Progenitor cell of endocrine pancreas (in vitro differentiated cells): ENCODE results near the gene ADAMTS9. TPM values are rescaled to one million over a fixed set of nuclear protein-coding genes. Genes with fewer than 3 reads are reported as not detected.
A peak's percentile ranks its signal among the peaks of the same experiment; 100 is the strongest.

Experiments
- DNase-seq: peaks from one replicate; pipeline ENCODE4 v3.0.0; 2021; ENCODE audit warnings: low spot score; ENCODE audit not compliant: unreplicated experiment
- H3K27ac Mint-ChIP-seq: 2 replicates; pipeline ENCODE4 v1.8.0; 2021; ENCODE audit warnings: mild to moderate bottlenecking, moderate library complexity, mixed read lengths
- H3K27me3 Mint-ChIP-seq: 2 replicates; pipeline ENCODE4 v1.8.0; 2021; ENCODE audit warnings: mixed read lengths
- H3K36me3 Mint-ChIP-seq: 2 replicates; pipeline ENCODE4 v1.8.0; 2022; ENCODE audit warnings: mixed read lengths; ENCODE audit not compliant: insufficient read depth
- H3K4me1 Mint-ChIP-seq: 2 replicates; pipeline ENCODE4 v1.8.0; 2021; ENCODE audit warnings: low read depth, mixed read lengths
- H3K4me3 Mint-ChIP-seq: 2 replicates; pipeline ENCODE4 v1.8.0; 2021; ENCODE audit warnings: low read depth, mild to moderate bottlenecking, moderate library complexity, mixed read lengths
- H3K9me3 Mint-ChIP-seq: 2 replicates; pipeline ENCODE4 v1.8.0; 2021; ENCODE audit warnings: low read depth, mixed read lengths
- total RNA-seq: library from RNA; stranded (reverse); gene quantifications from 2 replicates; pipeline ENCODE4 v1.2.1, GENCODE V29; 2021
- TF ChIP-seq, protein P1 (sequence below): fragments of 200-600 bp; sonication (generic); IDR thresholded peaks from one replicate; pipeline ENCODE4 v1.5.0; 2021; ENCODE audit warnings: antibody characterized with exemption, mild to moderate bottlenecking; ENCODE audit not compliant: unreplicated experiment

Gene ADAMTS9
- total RNA-seq, 1 donor from 2014 or later, result 54.2 TPM

DNA sequence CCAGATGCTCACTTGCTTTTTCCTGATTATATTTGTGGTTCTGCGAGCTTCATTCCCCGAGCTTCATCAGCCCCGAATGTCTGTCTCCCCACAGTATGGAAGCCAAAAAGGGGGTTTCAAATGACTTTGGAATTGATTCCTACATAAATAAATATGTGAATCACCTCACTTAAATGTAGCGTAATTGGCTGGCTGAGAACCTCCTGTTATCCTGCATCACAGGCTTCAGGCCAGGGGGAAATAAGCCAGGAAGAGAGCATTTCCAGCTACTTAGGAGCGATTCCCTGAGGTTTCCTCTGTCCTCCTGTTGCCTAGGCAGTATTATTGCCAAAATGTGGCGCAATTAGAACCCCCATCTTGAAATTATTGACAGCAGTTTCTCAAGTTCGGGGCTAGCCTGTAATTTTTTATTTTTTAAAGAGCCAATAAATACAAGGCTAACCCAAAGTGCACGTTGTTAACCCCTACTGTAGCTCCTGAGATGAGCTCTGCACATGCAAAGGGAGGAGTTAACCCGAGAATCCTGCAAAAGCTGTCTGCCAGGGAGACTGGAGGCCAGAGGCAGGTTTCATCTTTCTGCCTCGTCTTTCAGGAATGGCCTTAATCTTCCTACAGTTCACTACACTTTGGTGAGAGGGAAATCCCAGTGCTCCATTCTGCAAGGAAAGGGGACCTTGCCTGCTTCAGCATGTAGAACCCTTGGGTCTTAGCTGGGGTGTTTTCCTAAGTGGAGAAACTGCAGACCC is 148.2 kb downstream of the ADAMTS9 start:
- H3K4me3 Mint-ChIP-seq, result no peak overlapping the region
- no peak overlapping the region for H3K27ac Mint-ChIP-seq
- H3K27me3 Mint-ChIP-seq, result no peaks in the 10 kb centered on the region
- H3K9me3 Mint-ChIP-seq, result no peaks in the 10 kb centered on the region
- DNase-seq, result no peak
- peaks cover 23% of the 10 kb centered on the region for H3K4me1 Mint-ChIP-seq
- TF ChIP-seq, protein P1, sequence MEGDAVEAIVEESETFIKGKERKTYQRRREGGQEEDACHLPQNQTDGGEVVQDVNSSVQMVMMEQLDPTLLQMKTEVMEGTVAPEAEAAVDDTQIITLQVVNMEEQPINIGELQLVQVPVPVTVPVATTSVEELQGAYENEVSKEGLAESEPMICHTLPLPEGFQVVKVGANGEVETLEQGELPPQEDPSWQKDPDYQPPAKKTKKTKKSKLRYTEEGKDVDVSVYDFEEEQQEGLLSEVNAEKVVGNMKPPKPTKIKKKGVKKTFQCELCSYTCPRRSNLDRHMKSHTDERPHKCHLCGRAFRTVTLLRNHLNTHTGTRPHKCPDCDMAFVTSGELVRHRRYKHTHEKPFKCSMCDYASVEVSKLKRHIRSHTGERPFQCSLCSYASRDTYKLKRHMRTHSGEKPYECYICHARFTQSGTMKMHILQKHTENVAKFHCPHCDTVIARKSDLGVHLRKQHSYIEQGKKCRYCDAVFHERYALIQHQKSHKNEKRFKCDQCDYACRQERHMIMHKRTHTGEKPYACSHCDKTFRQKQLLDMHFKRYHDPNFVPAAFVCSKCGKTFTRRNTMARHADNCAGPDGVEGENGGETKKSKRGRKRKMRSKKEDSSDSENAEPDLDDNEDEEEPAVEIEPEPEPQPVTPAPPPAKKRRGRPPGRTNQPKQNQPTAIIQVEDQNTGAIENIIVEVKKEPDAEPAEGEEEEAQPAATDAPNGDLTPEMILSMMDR, result no peak
- H3K36me3 Mint-ChIP-seq, result peaks cover 56% of the 10 kb centered on the region

GRCh38 chr3:64536166-64536565 is 151.6 kb downstream of the ADAMTS9 start:
- DNase-seq, result no peak
- TF ChIP-seq, protein P1, result no peak
- Mint-ChIP-seq H3K9me3 (no peaks in the 10 kb centered on the region), H3K4me3 (no peak overlapping the region), H3K27me3 (no peaks in the 10 kb centered on the region), H3K4me1 (peaks cover 27% of the 10 kb centered on the region), H3K27ac (no peak overlapping the region), H3K36me3 (peaks cover 34% of the 10 kb centered on the region)

- H3K36me3 Mint-ChIP-seq, result peaks cover 19% of the 10 kb centered on the region
- no peaks in the 10 kb centered on the region for H3K27me3 Mint-ChIP-seq
- peak overlapping the region; percentile 1 for H3K4me3 Mint-ChIP-seq
- TF ChIP-seq, protein P1, result peak; percentile 94
- peaks cover 32% of the 10 kb centered on the region for H3K4me1 Mint-ChIP-seq
- peak overlapping the region; percentile 59 for H3K27ac Mint-ChIP-seq
- DNase-seq, result peak; percentile 83
- H3K9me3 Mint-ChIP-seq, result no peaks in the 10 kb centered on the region
Measured at GRCh38 chr3:64533617-64534317, 154.0 kb downstream of the ADAMTS9 start.

- Mint-ChIP-seq H3K27ac (no peak overlapping the region), H3K36me3 (peaks cover 2% of the 10 kb centered on the region), H3K4me3 (no peak overlapping the region), H3K4me1 (peaks cover 21% of the 10 kb centered on the region), H3K27me3 (no peaks in the 10 kb centered on the region), H3K9me3 (no peaks in the 10 kb centered on the region)
- TF ChIP-seq, protein P1, result peak; percentile 77
- DNase-seq, result peak; percentile 39
Measured at GRCh38 chr3:64530434-64531049, 157.3 kb downstream of the ADAMTS9 start.

- peaks cover 45% of the 10 kb centered on the region for H3K36me3 Mint-ChIP-seq
- peaks cover 24% of the 10 kb centered on the region for H3K9me3 Mint-ChIP-seq
- DNase-seq, result no peak
- TF ChIP-seq, protein P1, result no peak
- peaks cover 4% of the 10 kb centered on the region for H3K4me1 Mint-ChIP-seq
- no peak overlapping the region for H3K27ac Mint-ChIP-seq
- H3K27me3 Mint-ChIP-seq, result no peaks in the 10 kb centered on the region
- H3K4me3 Mint-ChIP-seq, result no peak overlapping the region
Measured at GRCh38 chr3:64523324-64523723, 164.5 kb downstream of the ADAMTS9 start.
